Epithelial cell of proximal tubule (primary cell): ENCODE measurements around the gene SNF8. TPM values are rescaled to one million over a fixed set of nuclear protein-coding genes. Genes with fewer than 3 reads are reported as not detected.
"Not testable (repeated sequence)": the region's sequence is repeated elsewhere in the genome, so short reads cannot be mapped to it uniquely, and the experiment has no call there.

Experiments
- DNase-seq: peaks from one replicate; pipeline ENCODE4 v3.0.0-alpha.2; 2011; ENCODE audit warnings: low read depth
- H3K4me3 ChIP-seq: 2 replicates; pipeline ENCODE4 v1.5.1; 2011; ENCODE audit warnings: low read depth, mild to moderate bottlenecking, low read length
- total RNA-seq: library from RNA; depleted of rRNA; stranded (reverse); fragments of >200 nt; gene quantifications from 2 replicates; pipeline ENCODE4 v1.2.3, GENCODE V29; 2015
- TF ChIP-seq, protein P1 (sequence below): conservative IDR thresholded peaks from 2 replicates; pipeline ENCODE4 v1.5.1; 2012; ENCODE audit warnings: low read depth, mild to moderate bottlenecking, low read length

SNF8 gene
- total RNA-seq, 1 donor from 2014 or later: 110 TPM

DNA sequence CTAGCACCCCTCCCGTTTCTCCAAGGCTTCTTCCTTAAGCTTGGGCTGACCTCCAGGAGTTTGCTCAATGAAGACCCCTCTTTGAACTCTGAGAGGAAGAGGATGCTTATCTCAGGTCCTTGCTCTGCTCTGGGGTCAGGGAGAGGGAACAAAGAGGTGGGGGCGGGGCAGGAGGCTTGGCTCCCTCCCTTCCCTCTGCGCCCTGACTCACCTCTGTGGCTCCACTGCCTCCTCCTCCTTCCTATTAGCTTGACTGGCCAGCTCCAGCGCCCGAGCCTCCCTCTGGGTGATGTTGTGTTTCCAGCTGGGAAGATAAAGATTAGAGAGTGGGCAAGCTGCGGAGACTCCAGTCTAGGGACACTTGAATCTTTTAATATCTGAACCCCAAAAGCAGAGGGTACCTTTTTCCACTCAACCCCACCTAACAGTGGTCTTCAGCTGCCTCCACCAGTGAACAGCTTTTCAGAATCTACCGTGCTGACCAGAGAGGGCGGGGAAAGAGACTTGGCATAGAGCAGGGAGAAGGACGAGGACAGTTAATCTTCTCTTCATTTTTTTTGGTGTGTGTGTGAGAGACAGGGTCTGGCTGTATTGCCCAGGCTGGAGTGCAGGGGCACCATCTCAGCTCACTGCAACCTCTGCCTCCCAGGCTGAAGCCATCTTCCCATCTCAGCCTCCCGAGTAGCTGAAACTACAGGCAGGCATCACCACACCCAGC, 17.0 kb upstream of the SNF8 start:
- DNase-seq: no peak
- no peak overlapping the region for H3K4me3 ChIP-seq
- TF ChIP-seq, protein P1, sequence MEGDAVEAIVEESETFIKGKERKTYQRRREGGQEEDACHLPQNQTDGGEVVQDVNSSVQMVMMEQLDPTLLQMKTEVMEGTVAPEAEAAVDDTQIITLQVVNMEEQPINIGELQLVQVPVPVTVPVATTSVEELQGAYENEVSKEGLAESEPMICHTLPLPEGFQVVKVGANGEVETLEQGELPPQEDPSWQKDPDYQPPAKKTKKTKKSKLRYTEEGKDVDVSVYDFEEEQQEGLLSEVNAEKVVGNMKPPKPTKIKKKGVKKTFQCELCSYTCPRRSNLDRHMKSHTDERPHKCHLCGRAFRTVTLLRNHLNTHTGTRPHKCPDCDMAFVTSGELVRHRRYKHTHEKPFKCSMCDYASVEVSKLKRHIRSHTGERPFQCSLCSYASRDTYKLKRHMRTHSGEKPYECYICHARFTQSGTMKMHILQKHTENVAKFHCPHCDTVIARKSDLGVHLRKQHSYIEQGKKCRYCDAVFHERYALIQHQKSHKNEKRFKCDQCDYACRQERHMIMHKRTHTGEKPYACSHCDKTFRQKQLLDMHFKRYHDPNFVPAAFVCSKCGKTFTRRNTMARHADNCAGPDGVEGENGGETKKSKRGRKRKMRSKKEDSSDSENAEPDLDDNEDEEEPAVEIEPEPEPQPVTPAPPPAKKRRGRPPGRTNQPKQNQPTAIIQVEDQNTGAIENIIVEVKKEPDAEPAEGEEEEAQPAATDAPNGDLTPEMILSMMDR: no peak

GRCh38 chr17:48960834-48961515, 16.3 kb upstream of the SNF8 start:
- H3K4me3 ChIP-seq: no peak overlapping the region
- TF ChIP-seq, protein P1: no peak
- no peak for DNase-seq

- no peak overlapping the region for H3K4me3 ChIP-seq
- no peak for DNase-seq
- TF ChIP-seq, protein P1: peak; percentile 79
Measured at GRCh38 chr17:48954300-48954755, 9.7 kb upstream of the SNF8 start.

GRCh38 chr17:48952904-48953303, 8.3 kb upstream of the SNF8 start:
- no peak overlapping the region for H3K4me3 ChIP-seq
- DNase-seq: no peak
- TF ChIP-seq, protein P1: no peak

DNA sequence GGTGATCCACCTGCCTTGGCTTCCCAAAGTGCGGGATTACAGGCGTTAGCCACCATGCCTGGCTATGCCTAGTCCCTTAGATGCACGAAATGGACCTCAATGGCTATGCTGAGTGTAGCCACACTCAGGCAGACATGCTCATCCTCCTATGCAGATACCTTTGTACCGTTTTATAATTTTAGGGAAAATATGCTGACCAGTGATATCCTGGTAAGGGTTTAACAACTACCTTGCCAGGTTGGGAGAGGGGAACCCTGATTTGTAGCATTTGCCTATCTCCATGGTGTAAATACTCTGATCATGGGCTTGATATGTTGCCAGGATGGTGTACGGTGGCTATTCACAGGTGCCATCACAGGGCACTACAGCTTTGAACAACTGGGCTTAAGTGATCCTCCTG, 6.9 kb upstream of the SNF8 start:
- no peak for DNase-seq
- TF ChIP-seq, protein P1: no peak

GRCh38 chr17:48945261-48945651, 614 bp upstream of the SNF8 start:
- peak overlapping the region; percentile 67 for H3K4me3 ChIP-seq
- not testable (repeated sequence) for DNase-seq

More for the DNA sequence above, 6.9 kb upstream of the SNF8 start:
- no peak overlapping the region for H3K4me3 ChIP-seq

- TF ChIP-seq, protein P1: no peak
- no peak for DNase-seq
- no peak overlapping the region for H3K4me3 ChIP-seq
Measured at GRCh38 chr17:48933035-48933434, 11.6 kb downstream of the SNF8 start.
